Type B pancreatic cell (in vitro differentiated cells): ENCODE measurements around the gene HAUS1. TPM values are rescaled to one million over a fixed set of nuclear protein-coding genes. Genes with fewer than 3 reads are reported as not detected.
"Not testable (repeated sequence)": the region's sequence is repeated elsewhere in the genome, so short reads cannot be mapped to it uniquely, and the experiment has no call there.

ENCODE experiments used
- DNase-seq: peaks from one replicate; pipeline ENCODE4 v3.0.0; 2021; ENCODE audit warnings: mixed read lengths; ENCODE audit not compliant: unreplicated experiment; ENCODE audit errors: extremely low spot score
- H3K27ac Mint-ChIP-seq: 2 replicates; pipeline ENCODE4 v1.8.0; 2021; ENCODE audit warnings: mild to moderate bottlenecking, mixed read lengths
- H3K27me3 Mint-ChIP-seq: 2 replicates; pipeline ENCODE4 v1.8.0; 2021; ENCODE audit warnings: mixed read lengths
- H3K36me3 Mint-ChIP-seq: 2 replicates; pipeline ENCODE4 v1.8.0; 2021; ENCODE audit warnings: mixed read lengths
- H3K4me1 Mint-ChIP-seq: one replicate; pipeline ENCODE4 v1.8.0; 2021; ENCODE audit warnings: mixed read lengths; ENCODE audit not compliant: unreplicated experiment
- H3K4me3 Mint-ChIP-seq: 2 replicates; pipeline ENCODE4 v1.8.0; 2021; ENCODE audit warnings: mild to moderate bottlenecking, mixed read lengths
- H3K9me3 Mint-ChIP-seq: 2 replicates; pipeline ENCODE4 v1.8.0; 2021; ENCODE audit warnings: mixed read lengths
- total RNA-seq: library from RNA; stranded (reverse); gene quantifications from 2 replicates; pipeline ENCODE4 v1.2.1, GENCODE V29; 2021; ENCODE audit warnings: low replicate concordance
- TF ChIP-seq, protein P1 (sequence below): fragments of 200-600 bp; sonication (generic); conservative IDR thresholded peaks from 2 replicates; pipeline ENCODE4 v1.5.0; 2021; ENCODE audit warnings: antibody characterized with exemption, mild to moderate bottlenecking

The HAUS1 gene
- total RNA-seq, 1 donor from 2014 or later: 55.1 TPM

- Mint-ChIP-seq H3K4me3 (no peak overlapping the region), H3K4me1 (no peaks in the 10 kb centered on the region), H3K9me3 (no peaks in the 10 kb centered on the region), H3K27me3 (no peaks in the 10 kb centered on the region), H3K27ac (no peak overlapping the region), H3K36me3 (peaks cover 22% of the 10 kb centered on the region)
- peak; percentile 6 for DNase-seq
- TF ChIP-seq, protein P1, sequence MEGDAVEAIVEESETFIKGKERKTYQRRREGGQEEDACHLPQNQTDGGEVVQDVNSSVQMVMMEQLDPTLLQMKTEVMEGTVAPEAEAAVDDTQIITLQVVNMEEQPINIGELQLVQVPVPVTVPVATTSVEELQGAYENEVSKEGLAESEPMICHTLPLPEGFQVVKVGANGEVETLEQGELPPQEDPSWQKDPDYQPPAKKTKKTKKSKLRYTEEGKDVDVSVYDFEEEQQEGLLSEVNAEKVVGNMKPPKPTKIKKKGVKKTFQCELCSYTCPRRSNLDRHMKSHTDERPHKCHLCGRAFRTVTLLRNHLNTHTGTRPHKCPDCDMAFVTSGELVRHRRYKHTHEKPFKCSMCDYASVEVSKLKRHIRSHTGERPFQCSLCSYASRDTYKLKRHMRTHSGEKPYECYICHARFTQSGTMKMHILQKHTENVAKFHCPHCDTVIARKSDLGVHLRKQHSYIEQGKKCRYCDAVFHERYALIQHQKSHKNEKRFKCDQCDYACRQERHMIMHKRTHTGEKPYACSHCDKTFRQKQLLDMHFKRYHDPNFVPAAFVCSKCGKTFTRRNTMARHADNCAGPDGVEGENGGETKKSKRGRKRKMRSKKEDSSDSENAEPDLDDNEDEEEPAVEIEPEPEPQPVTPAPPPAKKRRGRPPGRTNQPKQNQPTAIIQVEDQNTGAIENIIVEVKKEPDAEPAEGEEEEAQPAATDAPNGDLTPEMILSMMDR: no peak
These were observed 24.8 kb upstream of the HAUS1 start for GRCh38 chr18:46079336-46079735.

- Mint-ChIP-seq H3K36me3 (peaks cover 27% of the 10 kb centered on the region), H3K27ac (no peak overlapping the region), H3K9me3 (no peaks in the 10 kb centered on the region), H3K4me1 (no peaks in the 10 kb centered on the region), H3K4me3 (no peak overlapping the region), H3K27me3 (no peaks in the 10 kb centered on the region)
- DNase-seq: no peak
- TF ChIP-seq, protein P1: no peak
These were observed 24.0 kb upstream of the HAUS1 start for GRCh38 chr18:46080156-46080555.

DNA sequence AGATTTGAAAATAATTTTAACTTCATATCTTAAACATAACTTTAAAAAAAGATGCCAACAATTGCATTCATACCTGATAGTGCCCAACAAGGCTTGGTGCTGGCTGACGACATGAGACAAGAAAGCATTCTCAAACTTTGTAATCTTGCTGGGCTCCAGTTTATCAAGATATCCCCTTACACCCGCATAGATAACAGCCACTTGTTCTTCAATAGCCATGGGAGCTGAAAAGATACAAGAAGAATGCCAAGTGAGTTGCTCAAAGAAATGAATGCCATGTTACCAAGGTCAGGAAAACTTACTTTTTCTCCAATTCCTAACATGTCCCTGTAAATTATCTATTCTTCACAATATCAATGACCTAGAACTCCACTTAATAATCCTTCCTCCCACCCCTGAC is 19.8 kb upstream of the HAUS1 start:
- no peak for DNase-seq
- H3K4me1 Mint-ChIP-seq: no peaks in the 10 kb centered on the region
- no peaks in the 10 kb centered on the region for H3K9me3 Mint-ChIP-seq
- no peaks in the 10 kb centered on the region for H3K27me3 Mint-ChIP-seq
- no peak overlapping the region for H3K4me3 Mint-ChIP-seq
- TF ChIP-seq, protein P1: no peak
- H3K27ac Mint-ChIP-seq: no peak overlapping the region
- peaks cover 51% of the 10 kb centered on the region for H3K36me3 Mint-ChIP-seq

DNA sequence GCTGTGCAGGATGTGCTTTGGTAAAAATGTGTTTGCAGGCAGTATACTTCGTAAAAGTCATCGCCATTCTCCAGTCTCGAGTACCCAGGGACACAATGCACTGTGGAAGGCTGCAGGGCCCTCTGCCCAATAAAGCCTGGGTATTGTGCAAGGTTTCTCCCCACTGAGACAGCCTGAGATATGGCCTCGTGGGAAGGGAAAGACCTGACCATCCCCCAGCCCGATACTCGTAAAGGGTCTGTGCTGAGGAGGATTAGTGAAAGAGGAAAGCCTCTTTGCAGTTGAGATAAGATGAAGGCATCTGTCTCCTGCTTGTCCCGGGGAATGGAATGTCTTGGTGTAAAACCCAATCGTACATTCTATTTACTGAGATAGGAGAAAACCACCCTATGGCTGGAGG is 15.7 kb upstream of the HAUS1 start:
- not testable (repeated sequence) for H3K9me3 Mint-ChIP-seq, H3K27ac Mint-ChIP-seq, DNase-seq, H3K27me3 Mint-ChIP-seq, H3K4me3 Mint-ChIP-seq, H3K4me1 Mint-ChIP-seq
- H3K36me3 Mint-ChIP-seq: peaks cover 59% of the 10 kb centered on the region

DNA sequence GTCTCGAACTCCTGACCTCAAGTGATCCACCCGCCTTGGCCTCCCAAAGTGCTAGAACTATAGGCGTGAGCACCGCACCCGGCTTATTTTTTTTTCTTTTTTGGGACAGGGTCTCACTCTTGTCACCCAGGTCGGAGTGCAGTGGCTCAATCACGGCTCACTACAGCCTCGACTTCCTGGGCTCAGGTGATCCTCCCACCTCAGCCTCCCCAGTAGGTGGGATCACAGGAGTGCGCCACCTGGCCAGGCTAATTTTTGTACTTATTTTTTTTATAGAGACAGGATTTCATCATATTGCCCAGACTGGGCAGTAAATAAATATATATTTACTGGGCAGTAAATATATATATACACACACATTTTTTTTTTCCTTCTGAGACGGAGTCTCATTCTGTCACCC is 8.7 kb upstream of the HAUS1 start:
- Mint-ChIP-seq H3K9me3 (no peaks in the 10 kb centered on the region), H3K4me3 (no peak overlapping the region), H3K27ac (no peak overlapping the region), H3K36me3 (peaks cover 21% of the 10 kb centered on the region), H3K4me1 (peaks cover 9% of the 10 kb centered on the region), H3K27me3 (no peaks in the 10 kb centered on the region)
- DNase-seq: no peak
- TF ChIP-seq, protein P1: no peak

- Mint-ChIP-seq H3K27ac (peak overlapping the region; percentile 98), H3K4me1 (peaks cover 9% of the 10 kb centered on the region), H3K27me3 (no peaks in the 10 kb centered on the region), H3K4me3 (peak overlapping the region; percentile 99), H3K9me3 (no peaks in the 10 kb centered on the region), H3K36me3 (peaks cover 10% of the 10 kb centered on the region)
- no peak for DNase-seq
- TF ChIP-seq, protein P1: peak; percentile 28
These were observed 7.4 kb upstream of the HAUS1 start for GRCh38 chr18:46096651-46097300.
